Measurements from ENCODE around the gene TNIK.

TNIK gene

GRCh38 chr3:171113716-171114115 is 346.5 kb downstream of the TNIK start:
- no peak for DNase-seq

- DNase-seq = no peak
These were observed 349.5 kb downstream of the TNIK start for GRCh38 chr3:171110715-171111114.

- DNase-seq = no peak
These were observed 352.1 kb downstream of the TNIK start for GRCh38 chr3:171108066-171108465.

GRCh38 chr3:171103185-171103584 is 357.0 kb downstream of the TNIK start:
- DNase-seq = no peak

- DNase-seq = no peak
These were observed 358.1 kb downstream of the TNIK start for GRCh38 chr3:171101982-171102641.

GRCh38 chr3:171099911-171100310 is 360.3 kb downstream of the TNIK start:
- no peak for DNase-seq

- no peak for DNase-seq
These were observed 365.1 kb downstream of the TNIK start for GRCh38 chr3:171095063-171095462.

- no peak for DNase-seq
These were observed 365.8 kb downstream of the TNIK start for GRCh38 chr3:171094411-171094810.

- DNase-seq = no peak
These were observed 366.7 kb downstream of the TNIK start for GRCh38 chr3:171093462-171093861.

- no peak for DNase-seq
These were observed 367.7 kb downstream of the TNIK start for GRCh38 chr3:171092467-171092911.

- DNase-seq = no peak
These were observed 369.9 kb downstream of the TNIK start for GRCh38 chr3:171090321-171090720.

GRCh38 chr3:171088964-171089754 is 371.0 kb downstream of the TNIK start:
- no peak for DNase-seq

GRCh38 chr3:171088496-171088895 is 371.7 kb downstream of the TNIK start:
- no peak for DNase-seq

- DNase-seq = no peak
These were observed 373.3 kb downstream of the TNIK start for GRCh38 chr3:171086914-171087313.

- DNase-seq = no peak
These were observed 382.9 kb downstream of the TNIK start for GRCh38 chr3:171077261-171077660.

GRCh38 chr3:171072432-171072831 is 387.8 kb downstream of the TNIK start:
- no peak for DNase-seq

- DNase-seq = no peak
These were observed 391.5 kb downstream of the TNIK start for GRCh38 chr3:171068658-171069057.

GRCh38 chr3:171066206-171066605 is 394.0 kb downstream of the TNIK start:
- DNase-seq = no peak

GRCh38 chr3:171065732-171066131 is 394.5 kb downstream of the TNIK start:
- no peak for DNase-seq

GRCh38 chr3:171064461-171064860 is 395.7 kb downstream of the TNIK start:
- no peak for DNase-seq

- DNase-seq = no peak
These were observed 398.5 kb downstream of the TNIK start for GRCh38 chr3:171061749-171062148.

- no peak for DNase-seq
These were observed 400.2 kb downstream of the TNIK start for GRCh38 chr3:171059978-171060377.

- no peak for DNase-seq
These were observed 401.2 kb downstream of the TNIK start for GRCh38 chr3:171058873-171059603.

- no peak for DNase-seq
These were observed 402.1 kb downstream of the TNIK start for GRCh38 chr3:171058058-171058457.

Data from SIG-M5 (cell line).